Upper lobe of right lung (tissue), 1 donor: ENCODE measurements around the gene ENO3. TPM values are rescaled to one million over a fixed set of nuclear protein-coding genes. Genes with fewer than 3 reads are reported as not detected.
A peak's percentile ranks its signal among the peaks of the same experiment; 100 is the strongest.

Source experiments
- ATAC-seq: fragments of 200-7000 bp; cut with Tn5 transposase; one replicate; pipeline ENCODE4 v1.9.1; 2020; ENCODE audit warnings: mild to moderate bottlenecking, moderate library complexity
- DNase-seq: peaks from one replicate; pipeline ENCODE4 v3.0.0-alpha.2; 2020
- H3K27ac ChIP-seq: fragments of 200-600 bp; one replicate; pipeline ENCODE4 v1.8.0; 2022
- H3K27me3 ChIP-seq: fragments of 200-600 bp; one replicate; pipeline ENCODE4 v1.8.0; 2022; ENCODE audit warnings: mild to moderate bottlenecking
- H3K36me3 ChIP-seq: fragments of 200-600 bp; one replicate; pipeline ENCODE4 v1.8.0; 2022
- H3K4me1 ChIP-seq: fragments of 200-600 bp; one replicate; pipeline ENCODE4 v1.8.0; 2022
- H3K4me3 ChIP-seq: fragments of 200-600 bp; one replicate; pipeline ENCODE4 v1.8.0; 2022; ENCODE audit warnings: mild to moderate bottlenecking
- H3K9me3 ChIP-seq: fragments of 200-600 bp; one replicate; pipeline ENCODE4 v1.8.0; 2022
- CTCF ChIP-seq: fragments of 200-600 bp; IDR thresholded peaks from one replicate; pipeline ENCODE4 v1.8.0; 2022; ENCODE audit warnings: antibody characterized with exemption
- intact Hi-C: fragments of 100-400 bp; cut with DNase I; formaldehyde crosslinking; loops from one replicate; pipeline ENCODE4 v1.11.0; 2022
- total RNA-seq: library from RNA; stranded (reverse); fragmentation: NEBNext Ultra II Directional; extraction: Animal tissue kit (Norgen Biotek cat#: 25700); gene quantifications from one replicate; pipeline ENCODE4 v1.2.1, GENCODE V29; 2021
- donor health status: DM: no; HTN: yes; CAD: no; lungs with severe emphysema.

ENO3 gene
- total RNA-seq, 1 donor from 2014 or later: 8.6 TPM

- peak overlapping the region; percentile 99 for H3K4me3 ChIP-seq
- peak; percentile 94 for DNase-seq
- H3K27ac ChIP-seq: peak overlapping the region; percentile 97
- intact Hi-C loops: no loop called here
- H3K9me3 ChIP-seq: no peaks in the 10 kb centered on the region
- H3K4me1 ChIP-seq: peaks cover 40% of the 10 kb centered on the region
- H3K27me3 ChIP-seq: no peaks in the 10 kb centered on the region
- H3K36me3 ChIP-seq: peaks cover 23% of the 10 kb centered on the region
- TF ChIP-seq CTCF: no peak
- ATAC-seq: peak; percentile 67
Observed at GRCh38 chr17:4949321-4950074, 1.4 kb upstream of the ENO3 start.

- Histone ChIP-seq H3K27me3 (no peaks in the 10 kb centered on the region), H3K9me3 (no peaks in the 10 kb centered on the region), H3K4me1 (peaks cover 33% of the 10 kb centered on the region), H3K36me3 (peaks cover 16% of the 10 kb centered on the region), H3K27ac (peak overlapping the region; percentile 97), H3K4me3 (peak overlapping the region; percentile 99)
- DNase-seq: peak; percentile 85
- TF ChIP-seq CTCF: no peak
- intact Hi-C loops: no loop called here
- ATAC-seq: no peak
Observed at GRCh38 chr17:4950075-4950745, 709 bp upstream of the ENO3 start.

GRCh38 chr17:4951486-4951885 lies 567 bp downstream of the ENO3 start:
- Histone ChIP-seq H3K4me3 (no peak overlapping the region), H3K9me3 (no peaks in the 10 kb centered on the region), H3K27me3 (no peaks in the 10 kb centered on the region), H3K36me3 (peaks cover 4% of the 10 kb centered on the region), H3K4me1 (peaks cover 20% of the 10 kb centered on the region), H3K27ac (no peak overlapping the region)
- ATAC-seq (no peak), DNase-seq (no peak)
- intact Hi-C loops: no loop called here
- no peak for TF ChIP-seq CTCF

GRCh38 chr17:4953451-4953961 lies 2.6 kb downstream of the ENO3 start:
- DNase-seq (no peak), ATAC-seq (no peak)
- intact Hi-C loops: no loop called here
- Histone ChIP-seq H3K4me1 (peaks cover 15% of the 10 kb centered on the region), H3K27me3 (no peaks in the 10 kb centered on the region), H3K9me3 (no peaks in the 10 kb centered on the region), H3K36me3 (peaks cover under 1% of the 10 kb centered on the region), H3K27ac (peak overlapping the region; percentile 36), H3K4me3 (no peak overlapping the region)
- TF ChIP-seq CTCF: no peak

- Histone ChIP-seq H3K9me3 (no peaks in the 10 kb centered on the region), H3K4me3 (no peak overlapping the region), H3K4me1 (peaks cover 15% of the 10 kb centered on the region), H3K27ac (no peak overlapping the region), H3K27me3 (no peaks in the 10 kb centered on the region), H3K36me3 (peaks cover 17% of the 10 kb centered on the region)
- no peak for DNase-seq
- no peak for ATAC-seq
- intact Hi-C loops: no loop called here
- no peak for TF ChIP-seq CTCF
Observed at GRCh38 chr17:4955091-4955490, 4.2 kb downstream of the ENO3 start.
